Activated naive CD8-positive, alpha-beta T cell treated with anti-CD3 and anti-CD28 coated beads, Interleukin-2, amount 50 U/mL, for 24 hours (primary cell): ENCODE measurements around the gene CTNNA3.

Experiments
- ATAC-seq: fragments of 150-1000 bp; cut with Tn5 transposase; one replicate; pipeline ENCODE4 v1.10.0; 2021
- DNase-seq: peaks from one replicate; pipeline ENCODE4 v3.0.0; 2021
- H3K27ac Mint-ChIP-seq: one replicate; pipeline ENCODE4 v1.8.0; 2021; ENCODE audit warnings: mild to moderate bottlenecking, mixed read lengths
- H3K27me3 Mint-ChIP-seq: one replicate; pipeline ENCODE4 v1.8.0; 2021; ENCODE audit warnings: mixed read lengths
- H3K36me3 Mint-ChIP-seq: one replicate; pipeline ENCODE4 v1.8.0; 2021; ENCODE audit warnings: low read depth, mixed read lengths
- H3K4me1 Mint-ChIP-seq: one replicate; pipeline ENCODE4 v1.8.0; 2021; ENCODE audit warnings: mixed read lengths
- H3K4me3 Mint-ChIP-seq: one replicate; pipeline ENCODE4 v1.8.0; 2021; ENCODE audit warnings: mild to moderate bottlenecking, moderate library complexity, mixed read lengths
- H3K9me3 Mint-ChIP-seq: one replicate; pipeline ENCODE4 v1.8.0; 2021; ENCODE audit warnings: mixed read lengths

CTNNA3 gene

GRCh38 chr10:67110286-67110685, 585.7 kb downstream of the CTNNA3 start:
- DNase-seq (no peak), ATAC-seq (no peak)
- H3K27ac Mint-ChIP-seq: no peak overlapping the region
- H3K36me3 Mint-ChIP-seq: no peaks in the 10 kb centered on the region
- no peak overlapping the region for H3K4me3 Mint-ChIP-seq
- H3K4me1 Mint-ChIP-seq: no peaks in the 10 kb centered on the region
- no peaks in the 10 kb centered on the region for H3K27me3 Mint-ChIP-seq
- H3K9me3 Mint-ChIP-seq: no peaks in the 10 kb centered on the region

GRCh38 chr10:67107670-67108069, 588.3 kb downstream of the CTNNA3 start:
- no peak for ATAC-seq
- Mint-ChIP-seq H3K27me3 (no peaks in the 10 kb centered on the region), H3K4me3 (no peak overlapping the region), H3K36me3 (no peaks in the 10 kb centered on the region), H3K27ac (no peak overlapping the region), H3K9me3 (peaks cover 4% of the 10 kb centered on the region), H3K4me1 (no peaks in the 10 kb centered on the region)
- DNase-seq: no peak

GRCh38 chr10:67100951-67101350, 595.0 kb downstream of the CTNNA3 start:
- no peak for ATAC-seq
- H3K36me3 Mint-ChIP-seq: no peaks in the 10 kb centered on the region
- no peak for DNase-seq
- no peaks in the 10 kb centered on the region for H3K4me1 Mint-ChIP-seq
- no peak overlapping the region for H3K4me3 Mint-ChIP-seq
- H3K9me3 Mint-ChIP-seq: peaks cover 4% of the 10 kb centered on the region
- H3K27me3 Mint-ChIP-seq: no peaks in the 10 kb centered on the region
- H3K27ac Mint-ChIP-seq: no peak overlapping the region

- Mint-ChIP-seq H3K27ac (no peak overlapping the region), H3K36me3 (no peaks in the 10 kb centered on the region), H3K27me3 (no peaks in the 10 kb centered on the region), H3K9me3 (no peaks in the 10 kb centered on the region), H3K4me3 (no peak overlapping the region), H3K4me1 (no peaks in the 10 kb centered on the region)
- ATAC-seq: no peak
- DNase-seq: no peak
Measured at GRCh38 chr10:67098461-67098860, 597.5 kb downstream of the CTNNA3 start.

GRCh38 chr10:67095531-67095930, 600.5 kb downstream of the CTNNA3 start:
- H3K27me3 Mint-ChIP-seq: no peaks in the 10 kb centered on the region
- no peak overlapping the region for H3K4me3 Mint-ChIP-seq
- H3K4me1 Mint-ChIP-seq: no peaks in the 10 kb centered on the region
- no peaks in the 10 kb centered on the region for H3K36me3 Mint-ChIP-seq
- no peaks in the 10 kb centered on the region for H3K9me3 Mint-ChIP-seq
- H3K27ac Mint-ChIP-seq: no peak overlapping the region
- no peak for DNase-seq
- ATAC-seq: no peak

GRCh38 chr10:67088036-67088435, 608.0 kb downstream of the CTNNA3 start:
- no peaks in the 10 kb centered on the region for H3K27me3 Mint-ChIP-seq
- H3K4me3 Mint-ChIP-seq: no peak overlapping the region

GRCh38 chr10:67087135-67087425, 608.9 kb downstream of the CTNNA3 start:
- ATAC-seq: no peak
- no peak for DNase-seq
- peaks cover 5% of the 10 kb centered on the region for H3K9me3 Mint-ChIP-seq
- H3K36me3 Mint-ChIP-seq: no peaks in the 10 kb centered on the region
- no peak overlapping the region for H3K27ac Mint-ChIP-seq
- no peak overlapping the region for H3K4me3 Mint-ChIP-seq
- no peaks in the 10 kb centered on the region for H3K27me3 Mint-ChIP-seq
- no peaks in the 10 kb centered on the region for H3K4me1 Mint-ChIP-seq

More at GRCh38 chr10:67088036-67088435, 608.0 kb downstream of the CTNNA3 start:
- H3K4me1 Mint-ChIP-seq: no peaks in the 10 kb centered on the region
- DNase-seq (no peak), ATAC-seq (no peak)
- H3K9me3 Mint-ChIP-seq: peaks cover 5% of the 10 kb centered on the region
- no peak overlapping the region for H3K27ac Mint-ChIP-seq
- H3K36me3 Mint-ChIP-seq: no peaks in the 10 kb centered on the region

- H3K36me3 Mint-ChIP-seq: no peaks in the 10 kb centered on the region
- no peak for ATAC-seq
Measured at GRCh38 chr10:67086327-67087134, 609.5 kb downstream of the CTNNA3 start.

GRCh38 chr10:67079126-67079525, 616.9 kb downstream of the CTNNA3 start:
- Mint-ChIP-seq H3K9me3 (peaks cover 12% of the 10 kb centered on the region), H3K4me1 (no peaks in the 10 kb centered on the region), H3K27me3 (peaks cover 2% of the 10 kb centered on the region), H3K27ac (no peak overlapping the region), H3K4me3 (no peak overlapping the region), H3K36me3 (no peaks in the 10 kb centered on the region)
- DNase-seq (no peak), ATAC-seq (no peak)

More at GRCh38 chr10:67086327-67087134, 609.5 kb downstream of the CTNNA3 start:
- no peak overlapping the region for H3K27ac Mint-ChIP-seq
- H3K27me3 Mint-ChIP-seq: no peaks in the 10 kb centered on the region
- H3K4me1 Mint-ChIP-seq: no peaks in the 10 kb centered on the region
- no peak for DNase-seq
- H3K4me3 Mint-ChIP-seq: no peak overlapping the region
- peaks cover 5% of the 10 kb centered on the region for H3K9me3 Mint-ChIP-seq

GRCh38 chr10:67077376-67077775, 618.6 kb downstream of the CTNNA3 start:
- Mint-ChIP-seq H3K27me3 (peaks cover 2% of the 10 kb centered on the region), H3K27ac (no peak overlapping the region), H3K36me3 (no peaks in the 10 kb centered on the region), H3K4me1 (no peaks in the 10 kb centered on the region), H3K9me3 (peaks cover 16% of the 10 kb centered on the region), H3K4me3 (no peak overlapping the region)
- DNase-seq: no peak
- ATAC-seq: no peak

GRCh38 chr10:67076144-67076543, 619.9 kb downstream of the CTNNA3 start:
- Mint-ChIP-seq H3K4me3 (no peak overlapping the region), H3K4me1 (no peaks in the 10 kb centered on the region), H3K36me3 (no peaks in the 10 kb centered on the region), H3K27ac (no peak overlapping the region), H3K9me3 (peaks cover 21% of the 10 kb centered on the region), H3K27me3 (peaks cover 3% of the 10 kb centered on the region)
- DNase-seq: no peak
- ATAC-seq: no peak

- H3K36me3 Mint-ChIP-seq: no peaks in the 10 kb centered on the region
- H3K4me3 Mint-ChIP-seq: no peak overlapping the region
- ATAC-seq (no peak), DNase-seq (no peak)
- H3K9me3 Mint-ChIP-seq: peaks cover 24% of the 10 kb centered on the region
- no peaks in the 10 kb centered on the region for H3K4me1 Mint-ChIP-seq
- peaks cover 3% of the 10 kb centered on the region for H3K27me3 Mint-ChIP-seq
- H3K27ac Mint-ChIP-seq: no peak overlapping the region
Measured at GRCh38 chr10:67075491-67075971, 620.5 kb downstream of the CTNNA3 start.

GRCh38 chr10:67072654-67073053, 623.3 kb downstream of the CTNNA3 start:
- Mint-ChIP-seq H3K9me3 (peaks cover 18% of the 10 kb centered on the region), H3K4me1 (no peaks in the 10 kb centered on the region), H3K27me3 (peaks cover 3% of the 10 kb centered on the region), H3K4me3 (no peak overlapping the region), H3K36me3 (no peaks in the 10 kb centered on the region), H3K27ac (no peak overlapping the region)
- DNase-seq (no peak), ATAC-seq (no peak)

- Mint-ChIP-seq H3K36me3 (no peaks in the 10 kb centered on the region), H3K4me3 (no peak overlapping the region), H3K4me1 (no peaks in the 10 kb centered on the region), H3K27me3 (no peaks in the 10 kb centered on the region), H3K9me3 (peaks cover 3% of the 10 kb centered on the region), H3K27ac (no peak overlapping the region)
- DNase-seq: no peak
- ATAC-seq: no peak
Measured at GRCh38 chr10:67050415-67050814, 645.6 kb downstream of the CTNNA3 start.

- DNase-seq: no peak
- H3K27me3 Mint-ChIP-seq: no peaks in the 10 kb centered on the region
Measured at GRCh38 chr10:67049988-67050387, 646.0 kb downstream of the CTNNA3 start.

GRCh38 chr10:67046507-67046906, 649.5 kb downstream of the CTNNA3 start:
- no peaks in the 10 kb centered on the region for H3K27me3 Mint-ChIP-seq
- no peak for ATAC-seq
- no peak overlapping the region for H3K27ac Mint-ChIP-seq
- no peaks in the 10 kb centered on the region for H3K4me1 Mint-ChIP-seq
- H3K4me3 Mint-ChIP-seq: no peak overlapping the region
- no peaks in the 10 kb centered on the region for H3K9me3 Mint-ChIP-seq
- DNase-seq: no peak
- no peaks in the 10 kb centered on the region for H3K36me3 Mint-ChIP-seq

More at GRCh38 chr10:67049988-67050387, 646.0 kb downstream of the CTNNA3 start:
- no peak overlapping the region for H3K4me3 Mint-ChIP-seq
- H3K9me3 Mint-ChIP-seq: peaks cover 3% of the 10 kb centered on the region
- ATAC-seq: no peak
- no peak overlapping the region for H3K27ac Mint-ChIP-seq
- no peaks in the 10 kb centered on the region for H3K4me1 Mint-ChIP-seq
- H3K36me3 Mint-ChIP-seq: no peaks in the 10 kb centered on the region
